DOHH2 (cell line): ENCODE data around the gene COX6B2.

Experiments used
- H3F3A ChIP-seq: fragments of 200-600 bp; sonication (generic), shearing (Covaris generic); 2 replicates; pipeline ENCODE4 v1.6.0; 2016; ENCODE audit warnings: antibody characterized with exemption, mild to moderate bottlenecking; ENCODE audit not compliant: control insufficient read depth, insufficient read depth
- H3K27ac ChIP-seq: fragments of 200-600 bp; sonication (generic); 2 replicates; pipeline ENCODE4 v1.5.1; 2014; ENCODE audit warnings: low read depth, mild to moderate bottlenecking, low read length, moderate library complexity
- H3K27me3 ChIP-seq: fragments of 200-600 bp; sonication (generic); 2 replicates; pipeline ENCODE4 v1.6.1; 2014; ENCODE audit warnings: mild to moderate bottlenecking, low read length, mixed read lengths; ENCODE audit not compliant: control insufficient read depth
- H3K36me3 ChIP-seq: fragments of 200-600 bp; sonication (generic); 2 replicates; pipeline ENCODE4 v1.6.1; 2014; ENCODE audit warnings: mild to moderate bottlenecking, low read length, moderate library complexity, mixed read lengths; ENCODE audit not compliant: control insufficient read depth
- H3K4me1 ChIP-seq: fragments of 200-600 bp; sonication (generic); 2 replicates; pipeline ENCODE4 v1.6.1; 2014; ENCODE audit warnings: mild to moderate bottlenecking, low read length, mixed read lengths; ENCODE audit not compliant: control insufficient read depth
- H3K4me2 ChIP-seq: fragments of 200-600 bp; sonication (generic); 2 replicates; pipeline ENCODE4 v1.6.0; 2014; ENCODE audit warnings: mild to moderate bottlenecking, low read length, moderate library complexity
- H3K4me3 ChIP-seq: fragments of 200-600 bp; sonication (generic); 2 replicates; pipeline ENCODE4 v1.5.1; 2014; ENCODE audit warnings: mild to moderate bottlenecking, low read length, mixed read lengths
- H3K79me2 ChIP-seq: fragments of 200-600 bp; sonication (generic); 2 replicates; pipeline ENCODE4 v1.6.1; 2014; ENCODE audit warnings: mild to moderate bottlenecking, low read length, mixed read lengths; ENCODE audit not compliant: control insufficient read depth
- H3K9me2 ChIP-seq: fragments of 200-600 bp; sonication (generic); replicated peaks from 2 replicates; pipeline ENCODE4 v1.6.1; 2014; ENCODE audit warnings: mild to moderate bottlenecking, low read length, mixed read lengths; ENCODE audit not compliant: control insufficient read depth
- H3K9me3 ChIP-seq: fragments of 200-600 bp; sonication (generic); 2 replicates; pipeline ENCODE4 v1.6.1; 2014; ENCODE audit warnings: antibody characterized with exemption, low read length, mixed read lengths; ENCODE audit not compliant: control insufficient read depth, insufficient read depth
- H4K20me1 ChIP-seq: fragments of 200-600 bp; sonication (generic); 2 replicates; pipeline ENCODE4 v1.6.0; 2014; ENCODE audit warnings: low read depth, mild to moderate bottlenecking, antibody characterized with exemption, low read length, moderate library complexity; ENCODE audit not compliant: control insufficient read depth, insufficient read depth
- EZH2phosphoT487 ChIP-seq: fragments of 200-600 bp; sonication (generic); IDR thresholded peaks from 2 replicates; pipeline ENCODE4 v1.6.1; 2017; ENCODE audit warnings: borderline replicate concordance, mild to moderate bottlenecking, antibody characterized with exemption, low read length, moderate library complexity, mixed read lengths
- TF ChIP-seq, protein P1 (sequence below): fragments of 200-600 bp; sonication (generic); IDR thresholded peaks from one replicate; pipeline ENCODE4 v1.5.1; 2014; ENCODE audit warnings: antibody characterized with exemption, mild to moderate bottlenecking, low read depth, low read length; ENCODE audit not compliant: poor library complexity, severe bottlenecking

Gene COX6B2

DNA sequence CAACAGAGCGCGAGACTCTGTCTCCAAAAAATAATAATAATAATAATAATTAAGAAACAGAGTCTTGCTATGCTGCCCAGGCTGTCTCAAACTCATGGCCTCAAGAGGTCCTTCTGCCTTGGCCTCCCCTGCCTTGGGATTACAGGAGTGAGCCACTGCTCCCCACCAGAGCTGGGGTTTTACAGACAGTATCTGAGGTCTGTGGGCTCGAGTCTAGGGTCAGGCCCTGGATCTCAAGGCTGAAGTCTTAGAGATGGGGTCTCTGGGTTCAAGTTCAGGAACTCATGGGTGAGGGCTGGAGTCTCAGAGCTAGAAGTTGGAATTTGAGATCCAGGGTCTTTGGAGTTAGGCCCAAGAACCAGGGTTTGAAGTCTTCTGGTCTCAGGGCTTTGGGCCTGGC is 12.3 kb upstream of the COX6B2 start:
- no peaks in the 10 kb centered on the region for H3F3A ChIP-seq
- H3K36me3 ChIP-seq = no peaks in the 10 kb centered on the region
- H3K79me2 ChIP-seq = no peaks in the 10 kb centered on the region
- H3K27me3 ChIP-seq = peaks cover 34% of the 10 kb centered on the region
- H3K4me2 ChIP-seq = no peak overlapping the region
- no peak overlapping the region for H3K27ac ChIP-seq
- H4K20me1 ChIP-seq = no peaks in the 10 kb centered on the region
- no peaks in the 10 kb centered on the region for H3K9me3 ChIP-seq
- TF ChIP-seq, protein P1, sequence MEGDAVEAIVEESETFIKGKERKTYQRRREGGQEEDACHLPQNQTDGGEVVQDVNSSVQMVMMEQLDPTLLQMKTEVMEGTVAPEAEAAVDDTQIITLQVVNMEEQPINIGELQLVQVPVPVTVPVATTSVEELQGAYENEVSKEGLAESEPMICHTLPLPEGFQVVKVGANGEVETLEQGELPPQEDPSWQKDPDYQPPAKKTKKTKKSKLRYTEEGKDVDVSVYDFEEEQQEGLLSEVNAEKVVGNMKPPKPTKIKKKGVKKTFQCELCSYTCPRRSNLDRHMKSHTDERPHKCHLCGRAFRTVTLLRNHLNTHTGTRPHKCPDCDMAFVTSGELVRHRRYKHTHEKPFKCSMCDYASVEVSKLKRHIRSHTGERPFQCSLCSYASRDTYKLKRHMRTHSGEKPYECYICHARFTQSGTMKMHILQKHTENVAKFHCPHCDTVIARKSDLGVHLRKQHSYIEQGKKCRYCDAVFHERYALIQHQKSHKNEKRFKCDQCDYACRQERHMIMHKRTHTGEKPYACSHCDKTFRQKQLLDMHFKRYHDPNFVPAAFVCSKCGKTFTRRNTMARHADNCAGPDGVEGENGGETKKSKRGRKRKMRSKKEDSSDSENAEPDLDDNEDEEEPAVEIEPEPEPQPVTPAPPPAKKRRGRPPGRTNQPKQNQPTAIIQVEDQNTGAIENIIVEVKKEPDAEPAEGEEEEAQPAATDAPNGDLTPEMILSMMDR = no peak
- TF ChIP-seq EZH2phosphoT487 = no peak
- H3K4me1 ChIP-seq = peaks cover 11% of the 10 kb centered on the region
- H3K4me3 ChIP-seq = no peak overlapping the region
- no peaks in the 10 kb centered on the region for H3K9me2 ChIP-seq

DNA sequence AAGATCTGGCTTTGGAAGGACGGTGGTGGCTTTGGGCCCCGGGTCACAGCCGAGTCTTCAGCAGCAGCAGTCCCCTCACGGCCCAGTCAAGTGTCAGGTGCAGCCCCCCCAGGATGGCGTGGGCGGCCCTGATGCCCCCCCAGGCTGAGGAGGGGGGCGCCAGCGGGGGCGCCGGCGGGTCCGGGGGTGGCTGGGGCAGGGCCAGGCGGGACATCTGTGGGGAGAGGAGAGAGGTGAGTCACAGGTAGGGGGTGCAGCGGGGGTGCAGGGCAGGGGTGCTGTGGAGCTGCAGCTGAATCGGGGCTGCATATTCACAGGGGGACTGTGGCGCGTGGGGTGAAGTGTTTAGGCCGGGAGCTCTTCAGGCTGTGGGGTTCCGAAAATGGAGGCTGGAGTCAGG is 11.4 kb upstream of the COX6B2 start:
- Histone ChIP-seq H3K9me2 (no peaks in the 10 kb centered on the region), H3F3A (no peaks in the 10 kb centered on the region), H3K9me3 (no peaks in the 10 kb centered on the region), H3K4me2 (no peak overlapping the region), H3K4me1 (peaks cover 11% of the 10 kb centered on the region), H3K27me3 (peaks cover 29% of the 10 kb centered on the region), H4K20me1 (no peaks in the 10 kb centered on the region), H3K36me3 (no peaks in the 10 kb centered on the region), H3K79me2 (no peaks in the 10 kb centered on the region), H3K27ac (no peak overlapping the region), H3K4me3 (no peak overlapping the region)
- TF ChIP-seq, protein P1 = no peak
- TF ChIP-seq EZH2phosphoT487 = no peak

DNA sequence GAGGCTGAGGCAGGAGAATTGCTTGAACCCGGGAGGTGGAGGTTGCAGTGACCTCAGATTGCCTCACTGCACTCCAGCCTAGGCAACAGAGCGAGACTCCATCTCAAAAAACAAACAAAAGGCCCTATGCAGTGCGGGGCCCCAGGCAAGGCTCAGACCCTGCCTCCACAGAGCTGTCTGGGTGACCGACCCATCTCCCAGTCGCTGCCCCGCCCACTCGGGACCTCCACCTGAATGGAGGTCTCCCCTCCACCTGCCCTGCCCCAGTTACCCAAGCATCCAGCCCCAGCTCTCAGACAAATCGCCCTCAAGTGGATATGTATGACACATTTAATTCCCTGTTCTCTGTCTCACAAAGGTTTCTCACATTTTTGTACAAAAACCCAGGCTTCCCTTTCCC is 10.7 kb upstream of the COX6B2 start:
- H4K20me1 ChIP-seq = no peaks in the 10 kb centered on the region
- H3K9me2 ChIP-seq = no peaks in the 10 kb centered on the region
- no peak overlapping the region for H3K27ac ChIP-seq
- H3K36me3 ChIP-seq = no peaks in the 10 kb centered on the region
- H3K4me1 ChIP-seq = peaks cover 11% of the 10 kb centered on the region
- H3F3A ChIP-seq = no peaks in the 10 kb centered on the region
- no peaks in the 10 kb centered on the region for H3K79me2 ChIP-seq
- TF ChIP-seq EZH2phosphoT487 = no peak
- TF ChIP-seq, protein P1 = no peak
- H3K9me3 ChIP-seq = no peaks in the 10 kb centered on the region
- H3K27me3 ChIP-seq = peaks cover 23% of the 10 kb centered on the region
- H3K4me3 ChIP-seq = no peak overlapping the region
- no peak overlapping the region for H3K4me2 ChIP-seq
